ENCODE measurements around the gene CTSH.
"Not testable (repeated sequence)": the region's sequence is repeated elsewhere in the genome, so short reads cannot be mapped to it uniquely, and the experiment has no call there.

The CTSH gene

GRCh38 chr15:78938658-78939488 lies 6.0 kb downstream of the CTSH start:
- DNase-seq, result peak in 1 of 2 donors; percentile 52

GRCh38 chr15:78937132-78937739 lies 7.6 kb downstream of the CTSH start:
- DNase-seq, result no peak

- DNase-seq, result no peak
Measured at GRCh38 chr15:78934655-78935023, 10.2 kb downstream of the CTSH start.

GRCh38 chr15:78933823-78934654 lies 10.8 kb downstream of the CTSH start:
- DNase-seq, result peak in 1 of 2 donors; percentile 47

DNA sequence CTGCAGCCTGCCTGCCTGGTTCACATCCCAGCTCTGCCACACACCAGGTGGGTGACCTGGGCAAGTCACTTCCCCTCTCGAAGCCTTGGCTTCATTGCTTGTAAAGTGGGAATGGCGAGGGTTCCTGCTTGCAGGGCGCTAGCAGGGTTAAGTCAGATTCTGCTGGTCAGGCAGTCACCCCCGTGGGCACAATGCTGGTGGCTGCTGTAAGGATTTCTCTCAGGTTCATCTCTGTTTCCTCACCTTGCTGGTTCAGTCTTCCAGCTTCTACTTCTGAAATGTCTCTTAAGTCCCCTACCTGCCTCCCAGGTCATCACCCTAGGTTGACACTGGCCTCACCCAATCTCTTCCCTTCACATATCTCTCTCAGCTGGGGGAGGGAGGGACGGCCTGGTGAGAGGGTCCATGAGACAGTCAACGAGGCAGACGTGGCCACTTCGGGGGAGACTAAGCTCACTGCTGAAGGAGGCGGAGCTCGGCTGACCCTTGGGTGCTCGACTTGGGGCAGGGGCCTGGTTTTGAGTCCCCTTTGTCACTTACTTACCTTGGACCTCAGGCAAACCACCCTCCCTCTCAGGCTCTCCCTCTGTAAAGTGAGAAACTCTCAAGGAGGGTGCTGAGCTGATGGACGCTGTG lies 11.5 kb downstream of the CTSH start:
- DNase-seq, result no peak

DNA sequence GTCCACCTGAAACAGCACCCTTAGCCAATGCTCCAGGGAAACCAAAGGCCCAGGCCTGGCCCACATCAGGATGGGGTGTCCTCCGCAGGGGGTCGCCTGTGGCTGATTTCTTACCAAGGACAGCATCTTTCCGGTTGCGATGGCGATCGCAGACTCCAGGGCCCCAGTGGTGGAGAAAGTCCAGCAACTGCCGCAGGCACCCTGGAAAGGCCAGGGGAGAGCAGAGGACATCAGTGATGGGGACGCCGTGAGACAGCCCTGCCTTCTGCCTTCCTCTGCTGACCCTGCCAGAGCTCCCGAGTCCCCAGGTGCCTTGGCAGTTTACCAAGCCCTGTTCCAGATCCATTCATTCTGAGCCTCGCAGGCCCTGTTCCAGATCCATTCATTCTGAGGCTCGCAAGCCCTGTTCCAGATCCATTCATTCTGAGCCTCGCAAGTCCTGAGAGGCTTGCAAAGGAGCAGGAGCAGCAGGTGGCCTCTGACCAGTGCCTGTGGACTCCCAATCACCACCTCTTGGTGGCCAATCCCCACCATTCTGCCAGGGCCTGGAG lies 12.5 kb downstream of the CTSH start:
- DNase-seq, result no peak

- no peak for DNase-seq
Measured at GRCh38 chr15:78931439-78932257, 13.2 kb downstream of the CTSH start.

DNA sequence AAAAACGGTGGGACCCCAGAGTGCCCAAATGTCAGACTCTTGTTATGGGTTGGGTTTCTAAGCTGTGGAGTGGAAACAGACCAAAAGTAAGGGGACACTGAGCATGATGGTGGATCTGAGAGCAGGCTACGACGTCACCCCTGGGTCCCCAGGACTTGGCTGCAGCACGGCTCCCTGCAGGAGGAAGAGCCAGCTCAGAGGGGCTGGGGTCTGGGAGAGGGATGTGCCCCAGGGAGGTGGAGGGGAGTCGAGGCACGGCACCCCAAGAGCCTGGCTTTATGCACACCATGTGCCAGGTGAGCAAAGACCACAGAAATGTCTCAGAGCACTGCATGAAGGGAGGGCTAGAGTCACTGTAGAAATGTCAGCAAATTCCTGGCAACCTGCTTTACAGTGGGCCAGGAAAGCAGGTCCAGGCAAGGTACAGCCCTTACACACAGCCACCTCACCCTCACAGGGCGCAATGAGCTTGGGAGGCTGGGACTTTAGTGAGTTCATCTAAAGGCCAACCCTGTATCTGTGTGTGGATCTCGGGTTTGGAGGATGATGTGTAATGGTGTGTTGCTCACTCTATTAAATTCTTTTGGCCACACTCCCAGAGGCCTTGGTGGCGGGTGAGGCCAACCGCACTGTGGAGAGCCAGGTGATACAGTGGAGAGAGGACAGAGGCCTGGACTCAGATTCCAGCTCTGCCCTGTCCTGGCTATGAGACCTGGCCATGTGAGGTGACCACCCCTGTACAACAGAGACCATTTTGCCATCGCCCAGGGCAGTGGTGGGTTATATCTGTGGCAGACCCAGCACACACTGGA lies 14.1 kb downstream of the CTSH start:
- no peak for DNase-seq

- DNase-seq, result no peak
Measured at GRCh38 chr15:78929536-78930264, 15.1 kb downstream of the CTSH start.

- no peak for DNase-seq
Measured at GRCh38 chr15:78928616-78929093, 16.2 kb downstream of the CTSH start.

GRCh38 chr15:78928176-78928575 lies 16.7 kb downstream of the CTSH start:
- DNase-seq, result not testable (repeated sequence)

GRCh38 chr15:78927077-78927790 lies 17.6 kb downstream of the CTSH start:
- DNase-seq, result no peak

DNA sequence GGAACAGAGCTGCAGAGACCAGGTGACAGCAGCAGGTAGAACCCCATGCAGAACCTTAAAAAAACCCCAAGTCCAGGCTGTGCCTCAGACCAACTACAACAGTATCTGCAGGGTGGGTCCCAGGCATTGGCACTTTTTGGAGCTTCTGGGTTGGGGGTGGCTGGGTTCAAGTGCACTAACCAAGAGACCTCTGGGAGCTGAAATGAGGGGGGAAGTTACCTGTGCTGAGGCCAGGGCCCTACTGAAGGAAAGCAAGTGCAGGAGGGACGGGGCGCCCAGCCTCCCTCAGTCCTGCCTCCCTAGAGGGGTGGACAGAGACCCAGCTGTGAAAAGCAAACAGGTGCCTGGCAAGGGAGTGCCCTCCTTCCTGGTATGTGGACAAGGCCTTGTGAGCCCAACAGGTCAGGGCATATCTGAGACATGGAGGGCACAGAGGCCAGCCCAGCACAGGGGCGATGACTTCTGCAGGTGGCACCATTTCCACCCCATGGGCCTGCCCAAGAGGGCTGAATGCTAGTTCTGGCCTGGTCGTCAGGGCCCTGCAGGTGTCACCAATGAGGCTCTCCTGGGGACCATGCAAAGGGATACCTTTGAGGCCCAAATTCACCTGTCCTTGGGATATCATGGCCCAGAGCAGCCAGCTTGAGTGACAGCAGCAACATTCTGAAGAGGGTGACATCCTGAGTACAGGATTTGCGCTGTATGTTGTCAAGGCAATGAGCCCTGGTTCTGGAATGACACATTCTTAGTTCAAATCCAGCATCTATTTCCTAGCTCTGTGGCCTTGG lies 18.7 kb downstream of the CTSH start:
- no peak for DNase-seq

GRCh38 chr15:78925076-78925624 lies 19.7 kb downstream of the CTSH start:
- DNase-seq, result no peak

DNA sequence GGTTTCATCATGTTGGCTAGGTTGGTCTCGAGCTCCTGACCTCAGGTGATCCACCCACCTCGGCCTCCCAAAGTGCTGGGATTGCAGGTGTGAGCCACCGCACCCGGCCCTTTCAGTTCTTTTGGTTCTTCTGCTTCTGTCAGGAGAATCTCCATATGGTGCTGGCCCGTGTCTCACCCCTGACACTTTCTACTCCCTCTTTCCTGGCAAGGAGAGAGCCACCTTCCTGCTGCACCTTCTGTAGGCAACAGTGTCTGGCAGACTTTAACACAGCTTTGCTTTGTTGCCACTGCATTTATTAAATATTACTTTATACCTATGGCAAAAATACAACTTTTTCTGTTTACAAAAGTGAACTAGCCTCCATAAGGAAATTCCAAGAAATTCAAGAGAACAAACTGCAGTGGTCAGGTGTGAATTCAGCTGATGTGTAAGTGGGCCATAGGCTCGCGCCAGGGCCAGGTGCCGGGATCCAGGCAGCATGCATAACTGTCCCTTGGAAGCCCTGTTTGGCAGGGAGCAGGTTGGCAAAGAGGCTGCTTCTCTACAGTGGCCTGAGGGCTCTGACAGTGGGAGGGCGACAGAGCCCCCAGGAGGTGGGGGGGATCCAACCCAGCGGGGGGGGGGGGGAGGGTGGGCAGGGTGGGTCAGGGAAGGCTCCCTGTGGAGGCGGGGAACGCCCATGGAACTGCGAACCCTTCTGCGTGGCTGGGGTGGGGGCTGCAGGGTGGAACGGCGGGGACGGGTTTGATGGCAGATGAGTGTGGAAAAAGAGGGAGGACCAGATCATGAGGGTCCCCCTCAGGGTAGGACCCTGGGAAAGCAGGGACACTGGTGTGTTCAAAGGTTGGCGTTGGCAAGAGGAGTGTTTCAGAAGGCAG lies 21.1 kb downstream of the CTSH start:
- no peak for DNase-seq

- DNase-seq, result no peak
Measured at GRCh38 chr15:78923015-78923414, 21.8 kb downstream of the CTSH start.

DNA sequence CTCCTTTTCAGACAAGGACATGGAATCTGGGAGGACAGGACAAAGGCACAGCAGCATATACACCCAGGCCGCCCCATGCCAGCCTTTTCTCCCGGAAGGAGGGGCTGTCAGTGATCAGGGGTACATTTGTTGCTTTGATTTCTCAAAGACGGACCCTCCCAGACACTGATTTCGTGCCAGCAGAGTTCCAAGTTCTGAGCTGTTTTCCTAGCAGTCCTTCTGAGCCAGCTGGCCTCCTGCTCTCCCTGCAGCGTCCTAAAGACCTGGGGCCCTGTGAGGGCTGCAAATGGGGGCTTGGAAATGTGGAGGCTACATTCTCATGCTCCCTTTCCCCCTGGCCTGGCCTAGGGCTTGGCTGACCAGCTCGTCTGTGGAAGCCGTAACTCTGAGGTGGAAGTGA lies 22.3 kb downstream of the CTSH start:
- no peak for DNase-seq
